Activated naive CD8-positive, alpha-beta T cell treated with anti-CD3 and anti-CD28 coated beads, Interleukin-2, amount 50 U/mL, for 16 hours (primary cell): ENCODE data around the gene ULK1.

Experiments used
- DNase-seq: peaks from one replicate; pipeline ENCODE4 v3.0.0-alpha.2; 2020; ENCODE audit warnings: low read depth, low spot score

ULK1 gene

GRCh38 chr12:131919366-131920156 lies 25.1 kb downstream of the ULK1 start:
- no peak for DNase-seq

- DNase-seq: no peak
Measured at GRCh38 chr12:131920157-131920508, 25.7 kb downstream of the ULK1 start.

DNA sequence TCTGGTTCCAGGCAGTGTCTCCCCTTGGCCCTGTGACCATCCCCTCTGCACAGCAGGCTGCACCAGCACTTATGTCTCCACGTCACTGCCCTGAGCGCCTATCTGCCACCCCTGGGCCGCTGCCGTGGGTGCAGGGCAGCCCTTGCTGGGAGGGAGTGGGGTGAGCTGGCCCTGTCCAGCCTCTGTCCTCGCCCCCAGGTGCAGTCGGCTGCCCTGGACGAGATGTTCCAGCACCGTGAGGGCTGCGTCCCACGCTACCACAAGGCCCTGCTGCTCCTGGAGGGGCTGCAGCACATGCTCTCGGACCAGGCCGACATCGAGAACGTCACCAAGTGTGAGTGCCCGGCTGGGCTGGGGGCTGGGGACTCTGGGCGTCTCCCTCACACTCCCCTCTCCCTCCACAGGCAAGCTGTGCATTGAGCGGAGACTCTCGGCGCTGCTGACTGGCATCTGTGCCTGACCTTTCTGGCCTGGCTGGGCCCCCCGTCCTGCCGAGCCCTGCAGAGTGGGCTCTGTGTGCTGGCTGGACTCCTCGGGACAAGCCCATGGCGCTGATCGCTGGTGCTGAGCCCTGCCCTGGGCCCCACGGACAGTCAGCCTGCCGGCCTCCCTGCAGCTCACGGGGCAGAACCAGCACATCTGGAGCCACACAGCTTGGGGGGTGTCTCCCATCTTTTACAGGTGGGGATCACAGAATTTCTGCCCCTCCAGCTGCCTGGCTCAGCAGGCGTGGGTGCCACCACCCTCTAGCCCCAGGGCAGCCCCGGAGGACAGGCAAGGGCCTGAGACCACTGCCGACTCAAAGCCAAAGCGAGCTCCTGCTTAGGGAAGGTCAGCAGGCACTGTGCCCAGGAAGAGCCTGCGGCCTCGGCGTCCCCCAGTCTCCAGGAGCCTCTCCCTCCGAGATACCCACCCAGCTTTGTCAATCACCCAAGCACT lies 26.7 kb downstream of the ULK1 start:
- DNase-seq: no peak

DNA sequence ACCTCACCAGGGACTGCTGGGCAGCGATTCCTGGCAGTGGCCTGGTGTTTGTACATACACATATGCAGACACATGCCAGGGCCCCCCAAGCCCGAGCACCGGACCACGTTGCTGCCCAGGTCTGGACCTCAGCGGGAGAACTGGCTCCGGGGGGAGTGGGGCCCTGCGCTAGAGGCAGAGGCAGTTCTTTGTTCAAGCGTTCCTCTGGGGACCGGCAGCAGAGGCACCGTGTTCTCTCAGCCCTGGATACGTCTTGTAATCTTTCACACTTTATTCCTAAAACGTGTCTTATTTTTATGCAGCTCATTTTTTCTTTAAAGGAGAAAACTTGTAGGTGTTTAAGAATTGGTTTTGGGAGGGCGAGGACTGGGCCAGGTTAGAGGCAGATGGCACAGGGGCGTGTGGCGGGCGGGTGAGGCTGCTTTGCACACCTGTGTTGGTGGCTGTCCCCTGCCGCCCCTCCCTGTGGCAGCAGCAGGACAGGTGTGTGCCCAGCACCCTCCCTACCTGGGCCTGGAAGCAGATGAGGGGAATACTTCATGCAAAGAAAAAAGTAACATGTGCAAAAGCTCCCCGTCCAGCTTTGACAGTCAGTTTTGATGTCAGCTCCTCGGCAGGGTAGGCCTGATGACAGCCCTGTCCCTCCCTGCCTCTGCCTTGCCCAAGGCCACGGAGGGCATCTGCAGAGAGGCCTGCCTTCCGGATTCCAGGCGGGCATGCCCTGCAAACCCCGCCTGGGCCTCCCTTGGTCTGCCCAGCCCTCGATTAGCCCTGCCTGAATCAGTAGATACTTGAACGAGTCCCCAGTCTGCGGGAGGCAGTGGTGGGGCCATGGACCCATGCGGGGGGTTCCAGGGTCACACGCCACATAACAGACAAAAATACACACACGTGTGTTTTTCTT lies 27.7 kb downstream of the ULK1 start:
- DNase-seq: no peak

GRCh38 chr12:131922772-131923171 lies 28.4 kb downstream of the ULK1 start:
- no peak for DNase-seq

DNA sequence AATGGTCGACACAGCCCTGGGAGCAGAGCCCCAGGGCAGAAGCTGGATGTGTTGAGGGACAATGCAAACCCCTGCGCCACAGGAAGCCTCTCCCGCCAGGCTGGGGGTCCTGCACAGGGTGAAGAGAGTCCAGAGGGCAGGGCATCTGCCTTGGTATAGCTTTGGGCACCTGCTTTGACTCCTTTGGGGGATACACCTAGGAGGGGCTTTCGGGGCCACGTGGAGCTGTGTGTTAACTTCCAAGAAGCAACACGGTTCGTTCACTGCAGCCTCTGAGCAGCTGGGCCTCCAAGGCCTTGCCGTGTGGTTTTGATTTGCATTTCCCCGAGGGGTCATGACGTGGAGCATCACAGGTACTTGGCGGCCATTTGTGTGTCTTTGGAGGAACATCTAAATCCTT lies 28.8 kb downstream of the ULK1 start:
- DNase-seq: no peak

GRCh38 chr12:131927110-131928079 lies 33.0 kb downstream of the ULK1 start:
- no peak for DNase-seq

- DNase-seq: no peak
Measured at GRCh38 chr12:131928080-131928710, 33.8 kb downstream of the ULK1 start.

GRCh38 chr12:131928711-131929580 lies 34.5 kb downstream of the ULK1 start, which contains the start of gene PUS1:
TSS of gene PUS1 (plus strand) at chr12:131929276. CDS start at chr12:131929723, 447 bp downstream.
- peak; percentile 84 for DNase-seq

DNA sequence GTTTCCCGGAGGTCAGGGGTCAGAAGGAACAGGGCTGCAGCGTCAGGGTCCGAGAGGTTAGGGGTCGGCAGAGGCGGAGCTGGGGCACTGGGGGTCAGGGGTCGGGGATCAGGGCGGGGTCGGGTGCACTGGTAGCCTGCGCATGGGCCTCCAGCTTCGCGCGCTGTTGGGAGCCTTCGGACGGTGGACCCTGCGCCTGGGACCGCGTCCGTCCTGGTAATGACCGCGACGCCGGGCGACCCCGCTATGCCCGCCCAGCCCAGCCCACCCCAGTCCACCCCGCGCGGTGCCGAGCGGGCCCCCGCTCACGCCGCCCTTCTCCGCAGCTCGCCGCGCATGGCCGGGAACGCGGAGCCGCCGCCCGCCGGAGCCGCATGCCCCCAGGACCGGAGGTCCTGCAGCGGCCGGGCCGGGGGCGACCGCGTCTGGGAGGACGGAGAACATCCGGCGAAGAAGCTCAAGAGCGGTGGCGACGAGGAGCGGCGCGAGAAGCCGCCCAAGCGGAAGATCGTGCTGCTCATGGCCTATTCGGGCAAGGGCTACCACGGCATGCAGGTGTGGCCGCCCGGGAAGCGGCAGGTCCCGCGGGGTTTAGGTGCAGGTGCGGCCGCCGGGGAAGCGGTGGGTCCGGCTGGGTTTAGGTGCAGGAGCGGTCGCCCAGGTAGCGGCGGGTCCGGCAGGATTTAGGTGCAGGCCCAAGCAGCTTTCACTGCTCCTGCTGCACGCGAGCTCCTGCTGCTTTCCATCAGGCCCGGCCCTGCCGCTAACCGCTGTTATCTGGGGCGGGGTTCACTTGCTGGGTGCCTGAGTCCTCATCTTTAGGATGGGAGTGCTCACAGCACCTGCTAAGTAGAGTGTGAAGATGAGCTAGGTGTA lies 35.4 kb downstream of the ULK1 start:
- no peak for DNase-seq

DNA sequence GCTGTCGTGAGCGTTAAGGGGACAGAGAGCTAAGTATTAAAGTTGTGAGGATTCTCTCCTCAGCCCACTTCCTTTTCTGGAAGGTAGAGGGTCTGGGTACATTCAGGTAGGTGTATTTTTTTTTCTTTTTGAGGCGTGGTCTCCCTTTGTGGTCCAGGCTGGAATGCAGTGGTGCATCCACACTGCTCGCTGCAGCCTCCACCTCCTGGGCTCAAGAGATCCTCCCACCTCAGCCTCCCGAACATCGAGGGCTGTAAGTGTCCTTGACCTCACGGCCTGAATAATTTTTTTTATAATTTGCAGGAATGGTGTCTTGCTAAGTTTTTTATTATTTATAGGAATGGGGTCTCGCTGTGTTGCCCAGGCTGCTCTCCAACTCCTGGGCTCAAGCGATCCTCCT lies 36.1 kb downstream of the ULK1 start:
- no peak for DNase-seq

- DNase-seq: no peak
Measured at GRCh38 chr12:131933387-131933786, 39.0 kb downstream of the ULK1 start.

DNA sequence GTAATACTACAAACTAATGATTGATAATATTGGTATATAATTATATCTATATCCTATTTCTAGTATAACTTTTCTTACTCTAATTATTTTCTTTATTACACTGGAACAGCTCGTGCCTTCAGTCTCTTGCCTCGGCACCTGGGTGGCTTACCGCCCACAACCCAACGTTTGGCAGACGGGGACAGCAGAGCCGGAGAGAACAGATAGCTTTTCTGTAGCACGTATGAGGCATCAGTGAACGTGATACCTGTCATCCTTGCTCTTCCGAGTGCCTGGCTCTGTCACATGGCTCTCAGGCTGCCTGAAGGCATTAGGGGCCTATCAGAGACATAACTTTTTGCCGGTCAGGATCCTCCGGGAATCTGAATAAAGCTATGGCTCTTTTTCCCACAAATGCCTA lies 40.1 kb downstream of the ULK1 start:
- no peak for DNase-seq

GRCh38 chr12:131938082-131938481 lies 43.7 kb downstream of the ULK1 start:
- DNase-seq: no peak

GRCh38 chr12:131939007-131939406 lies 44.6 kb downstream of the ULK1 start:
- no peak for DNase-seq

- DNase-seq: no peak
Measured at GRCh38 chr12:131940141-131940547, 45.7 kb downstream of the ULK1 start.

- no peak for DNase-seq
Measured at GRCh38 chr12:131941116-131941986, 46.9 kb downstream of the ULK1 start.
